GM18909 (cell line): ENCODE results near the gene IL17RD.

Experiments used
- ATAC-seq: cut with Tn5 transposase; IDR thresholded peaks from one replicate; pipeline ENCODE4 v1.9.1; 2021; ENCODE audit warnings: mild to moderate bottlenecking; ENCODE audit not compliant: unreplicated experiment, poor library complexity

Gene IL17RD

DNA sequence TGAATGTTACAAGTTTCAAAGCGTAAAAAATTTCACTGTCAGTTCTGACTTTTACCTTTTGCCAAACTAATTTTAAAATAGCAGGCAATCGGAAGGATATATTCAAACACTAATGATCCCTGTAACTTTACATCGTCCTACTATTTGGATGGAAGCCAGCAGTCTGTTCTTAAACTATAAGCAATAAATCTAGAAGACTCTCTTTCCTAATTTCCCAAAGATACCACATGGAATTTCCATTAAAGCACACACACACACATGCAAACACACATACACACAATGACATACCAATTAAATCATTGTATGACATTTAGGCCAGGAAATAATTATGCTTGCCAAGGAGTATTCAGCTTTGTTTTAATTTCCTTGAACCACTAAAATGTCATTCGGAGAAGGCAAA lies 32.0 kb downstream of the IL17RD start:
- ATAC-seq = no peak

DNA sequence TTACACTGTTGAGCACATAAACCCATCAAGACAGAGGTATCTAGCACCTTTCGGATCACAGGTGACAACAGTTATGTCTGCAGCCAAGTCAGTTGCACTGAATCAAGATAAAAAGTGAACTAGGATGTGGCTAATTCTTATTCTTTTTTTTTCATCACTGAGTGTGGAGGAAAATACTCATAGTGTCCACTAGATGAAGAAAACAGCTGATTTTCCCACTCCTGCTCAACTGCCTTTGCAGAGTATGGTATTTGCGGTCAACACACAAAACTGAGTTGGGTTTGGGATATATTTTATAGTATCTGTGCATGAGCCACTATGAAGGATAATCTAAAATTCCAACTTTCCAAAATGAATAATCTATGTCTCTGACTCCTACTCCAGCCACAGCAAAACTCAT lies 32.5 kb downstream of the IL17RD start:
- ATAC-seq = no peak

DNA sequence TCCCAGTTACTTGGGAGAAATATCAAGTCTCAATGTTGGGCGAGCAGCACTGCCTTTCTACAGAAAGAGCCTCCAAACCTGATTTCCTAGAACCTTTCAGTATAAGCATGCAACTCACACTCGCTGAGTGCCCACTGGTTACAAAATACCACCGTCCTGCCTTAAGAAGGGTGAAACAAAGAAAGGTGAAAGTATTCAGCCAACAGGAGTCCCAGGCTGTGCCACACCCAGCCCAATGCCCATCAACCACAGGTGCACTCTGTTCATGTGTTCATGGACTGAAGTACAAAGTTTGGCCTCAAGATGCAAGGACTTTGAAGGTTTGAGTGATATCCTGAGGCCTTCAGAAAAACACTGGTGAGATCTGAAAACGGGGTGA lies 34.0 kb downstream of the IL17RD start:
- no peak for ATAC-seq

DNA sequence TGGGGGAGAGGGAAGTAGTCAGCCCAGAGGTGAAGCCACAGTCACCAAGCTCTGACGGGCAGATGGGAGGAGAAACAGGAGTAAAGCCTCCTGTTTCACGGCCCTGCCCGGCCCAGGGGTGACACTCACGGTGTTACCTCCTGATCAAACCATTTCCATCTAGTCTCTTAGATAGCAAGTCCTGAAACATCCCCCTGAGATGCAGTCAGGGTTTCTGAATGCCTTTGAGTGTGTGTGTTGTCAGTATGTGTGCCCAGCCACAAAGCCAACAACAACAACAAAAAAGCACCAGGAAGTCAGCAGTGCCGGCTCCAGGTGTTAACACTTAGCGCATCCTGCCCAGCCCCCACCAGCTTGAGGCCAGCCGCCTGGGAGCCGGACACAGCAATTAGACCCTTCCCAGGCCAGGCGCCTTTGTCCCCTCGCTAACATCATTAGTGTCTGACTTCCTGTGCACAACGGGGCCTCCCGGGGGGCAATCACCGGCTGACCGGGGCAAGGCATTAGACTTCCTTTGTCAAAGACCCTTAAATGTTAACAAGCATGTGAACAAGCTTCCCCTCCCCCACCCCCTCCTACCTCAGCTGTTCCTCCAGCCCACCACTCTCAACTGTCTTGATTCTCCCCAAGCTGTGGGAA lies 34.5 kb downstream of the IL17RD start:
- no peak for ATAC-seq

DNA sequence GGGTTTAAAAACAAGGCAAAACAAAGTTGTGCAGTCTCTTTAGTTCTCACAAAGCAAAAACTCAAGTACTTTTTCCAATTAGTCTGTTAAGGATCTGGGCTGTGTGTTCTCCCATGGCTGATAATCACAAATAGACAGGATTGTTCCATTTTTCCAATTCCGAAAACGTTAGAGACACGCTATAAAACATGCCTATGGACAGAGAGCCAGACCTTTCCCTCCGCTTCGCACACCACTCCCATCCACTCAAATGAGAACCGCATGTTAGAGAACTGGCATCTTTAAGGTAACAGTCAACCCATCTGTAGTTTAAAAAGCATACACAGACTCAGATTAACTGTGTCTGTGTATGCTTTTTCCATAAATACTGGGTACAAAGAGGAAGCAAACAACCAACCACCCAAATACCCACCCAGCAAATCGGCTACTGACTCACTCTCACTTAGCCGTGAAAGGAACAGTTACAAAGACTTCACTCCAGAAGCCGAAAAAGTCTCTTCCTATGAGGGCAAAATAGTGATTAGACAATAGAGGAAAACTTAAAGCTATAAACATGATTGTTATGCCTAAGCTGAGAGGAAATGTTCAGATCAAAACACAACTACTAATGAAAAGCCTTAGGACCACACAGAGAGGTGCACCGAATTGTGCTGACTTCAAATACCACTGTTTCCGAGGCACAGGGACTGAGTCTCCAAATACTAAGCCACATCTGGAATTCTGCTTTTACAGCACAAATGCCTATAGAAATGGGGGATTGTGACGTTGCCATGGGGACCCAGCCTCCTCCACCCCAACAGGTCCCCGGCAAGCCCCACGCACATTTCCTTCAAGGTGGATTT lies 36.1 kb downstream of the IL17RD start:
- ATAC-seq = no peak

DNA sequence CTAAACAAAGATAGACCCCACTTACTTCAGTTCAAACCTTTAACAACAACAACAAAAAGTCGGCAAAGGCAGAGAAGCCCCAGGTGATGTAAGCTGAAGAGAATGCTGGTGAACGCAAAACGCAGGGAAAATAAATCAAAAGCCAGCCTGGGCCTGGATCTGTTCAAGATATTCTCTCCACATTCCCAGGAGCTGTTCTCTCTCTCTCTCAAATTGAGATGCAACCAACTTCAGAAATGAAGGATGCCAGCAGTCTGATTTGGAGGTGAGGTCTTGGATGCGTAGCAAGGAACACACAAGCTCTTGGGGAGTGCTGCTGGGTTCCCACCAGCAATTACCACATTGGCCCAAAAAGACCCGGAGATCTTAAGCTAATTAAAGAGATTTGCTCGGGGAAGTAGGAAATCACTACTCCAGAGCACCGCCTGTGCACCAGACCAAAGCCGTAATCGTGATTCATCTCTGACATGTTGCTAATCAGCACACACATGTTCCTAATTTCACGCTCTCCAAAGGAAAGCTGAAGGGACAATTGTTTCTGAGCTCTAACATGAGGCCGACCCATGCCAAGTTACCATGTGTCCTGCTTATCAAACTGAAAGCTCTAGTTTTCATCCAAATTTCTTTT lies 37.1 kb downstream of the IL17RD start:
- ATAC-seq = no peak

DNA sequence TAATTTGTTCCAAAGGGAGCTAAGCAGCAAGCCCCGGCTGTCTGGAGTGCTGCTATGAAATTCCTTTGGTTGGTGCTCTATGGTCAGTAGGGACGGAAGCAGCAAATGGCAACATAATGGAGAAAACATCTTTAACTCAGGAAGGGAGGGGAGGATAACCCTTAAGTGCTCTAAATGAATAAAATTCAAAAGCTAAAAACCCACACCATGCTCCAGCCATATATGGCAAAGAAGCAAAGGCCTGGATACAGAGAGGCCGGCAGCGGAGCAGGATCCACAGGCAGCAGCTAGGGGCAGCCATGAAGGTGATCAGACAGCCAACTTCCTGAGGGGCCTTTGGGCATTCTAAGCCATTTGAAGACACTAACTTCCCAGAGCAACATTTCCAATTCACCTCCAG lies 38.9 kb downstream of the IL17RD start:
- no peak for ATAC-seq

DNA sequence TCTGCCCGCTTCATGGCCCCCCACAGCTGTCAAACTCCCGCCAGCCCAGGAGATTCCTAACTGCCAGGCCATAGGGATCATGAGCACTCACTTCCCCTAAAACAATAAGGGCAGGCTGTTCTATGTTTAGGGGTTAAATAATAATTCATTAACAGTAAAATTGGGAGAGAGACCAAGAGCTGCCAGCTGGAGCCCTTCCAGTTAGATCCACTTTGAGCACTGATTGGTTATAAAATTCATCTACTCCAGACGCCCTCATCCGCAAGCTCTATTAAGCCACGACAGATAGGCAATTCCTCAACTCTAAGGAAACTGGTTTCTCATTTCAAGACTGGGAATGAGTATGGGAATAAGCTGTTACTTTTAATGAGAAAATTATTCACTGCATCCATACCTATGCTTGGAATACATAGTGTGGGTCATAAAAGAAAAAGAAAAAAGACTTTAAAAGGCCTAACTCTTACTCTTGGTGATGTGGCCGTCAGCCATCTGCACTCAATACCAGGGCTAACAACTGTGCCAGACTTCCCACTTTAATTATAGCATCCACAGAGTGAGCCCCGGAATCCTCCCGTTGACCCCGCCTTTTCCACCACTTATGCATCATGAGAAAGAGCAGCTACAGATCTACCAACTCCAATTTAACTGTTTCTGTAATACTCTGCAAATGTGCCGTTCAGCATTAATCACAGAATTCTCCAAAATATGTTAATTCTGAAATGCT lies 44.5 kb downstream of the IL17RD start:
- ATAC-seq = no peak

DNA sequence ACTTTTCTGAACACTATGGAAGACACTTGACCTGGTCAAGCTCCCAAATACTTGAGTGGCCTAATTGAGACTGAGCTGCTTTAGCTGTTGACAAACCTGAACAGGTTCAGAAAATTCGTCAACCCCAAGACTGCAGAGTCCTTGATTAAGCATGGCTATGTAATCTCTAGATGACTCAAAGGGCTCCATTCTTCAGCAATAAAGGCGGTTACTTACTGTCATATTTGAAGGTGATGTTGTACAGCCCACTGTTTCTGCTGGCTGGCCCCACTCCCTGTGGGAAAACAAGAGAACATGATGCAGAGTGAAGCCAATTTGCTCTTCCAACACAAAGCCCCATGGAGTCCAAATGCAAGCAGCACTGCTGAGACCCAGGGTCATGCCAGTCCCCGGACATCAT lies 45.1 kb downstream of the IL17RD start:
- no peak for ATAC-seq

DNA sequence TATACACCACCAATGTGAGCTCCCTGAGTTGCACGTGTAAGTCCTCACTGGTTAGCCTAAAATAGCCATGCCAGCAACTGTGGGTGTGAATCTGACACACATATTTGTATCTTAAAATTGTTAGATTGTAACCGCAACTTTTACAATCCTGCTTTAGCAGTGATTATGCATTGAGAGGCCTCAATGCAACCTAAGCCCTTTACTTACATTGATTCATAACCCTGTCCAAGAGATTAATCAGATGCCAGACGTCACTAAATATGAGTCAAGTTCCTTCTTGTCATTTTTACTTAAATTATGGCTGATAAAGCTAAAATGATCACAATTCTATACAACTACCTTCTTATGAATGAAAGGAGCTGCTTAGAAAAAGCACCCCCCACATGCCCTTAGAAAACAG lies 46.9 kb downstream of the IL17RD start:
- ATAC-seq = no peak

DNA sequence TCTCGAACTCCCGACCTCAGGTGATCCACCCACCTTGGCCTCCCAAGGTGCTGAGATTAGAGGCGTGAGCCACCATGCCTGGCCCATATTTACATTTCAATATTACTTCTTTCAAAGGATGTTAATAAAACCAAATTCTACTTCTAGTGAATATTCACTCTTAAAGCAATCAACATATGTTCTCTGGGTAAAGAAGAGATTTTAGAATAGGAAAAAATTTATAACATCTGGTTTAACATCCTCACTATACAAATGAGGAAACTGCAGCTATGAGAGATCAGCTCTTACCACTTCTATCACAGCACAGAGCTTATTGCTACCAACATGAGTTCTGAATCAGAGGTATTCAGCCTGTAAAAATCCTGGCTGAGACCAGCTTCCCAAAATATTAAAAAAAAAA lies 48.7 kb downstream of the IL17RD start:
- ATAC-seq = no peak

DNA sequence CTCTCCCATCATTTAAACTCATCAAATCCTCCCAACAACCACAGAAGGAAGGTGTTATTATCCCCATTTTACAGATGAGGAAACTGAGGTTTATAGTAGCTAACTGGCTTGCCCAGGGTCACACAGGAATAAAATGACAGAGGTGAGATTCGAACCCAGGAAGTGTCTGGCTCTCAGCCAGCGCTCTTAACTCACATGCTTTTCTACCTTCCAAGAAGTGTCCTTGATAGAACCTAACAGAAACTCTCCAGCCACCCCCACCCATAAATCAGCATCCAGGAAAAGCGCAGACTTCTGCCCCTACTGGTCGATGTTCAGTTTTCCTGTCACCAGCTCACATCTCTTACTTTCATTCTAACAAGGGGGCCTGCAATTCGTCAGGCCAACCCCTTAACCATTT lies 52.9 kb downstream of the IL17RD start:
- no peak for ATAC-seq

DNA sequence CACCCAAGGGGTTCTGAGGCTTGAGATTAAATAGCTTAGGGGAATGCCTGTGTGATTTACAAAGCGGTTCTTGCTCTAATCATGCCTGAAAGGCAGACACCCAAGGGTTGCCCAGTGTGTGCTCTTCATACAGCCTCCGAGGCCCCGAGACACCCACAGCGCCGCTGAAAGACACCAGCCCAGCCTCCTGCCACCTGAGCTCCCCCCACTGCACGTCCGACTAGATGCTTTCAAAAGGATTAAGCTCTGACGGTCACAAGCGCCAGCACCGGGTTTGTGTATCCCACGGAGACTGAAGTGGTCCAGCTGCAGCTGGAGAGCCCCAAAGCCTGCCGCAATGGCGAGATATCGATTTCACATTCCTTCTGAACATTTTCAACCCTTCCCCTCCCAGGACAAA lies 54.4 kb downstream of the IL17RD start:
- no peak for ATAC-seq

DNA sequence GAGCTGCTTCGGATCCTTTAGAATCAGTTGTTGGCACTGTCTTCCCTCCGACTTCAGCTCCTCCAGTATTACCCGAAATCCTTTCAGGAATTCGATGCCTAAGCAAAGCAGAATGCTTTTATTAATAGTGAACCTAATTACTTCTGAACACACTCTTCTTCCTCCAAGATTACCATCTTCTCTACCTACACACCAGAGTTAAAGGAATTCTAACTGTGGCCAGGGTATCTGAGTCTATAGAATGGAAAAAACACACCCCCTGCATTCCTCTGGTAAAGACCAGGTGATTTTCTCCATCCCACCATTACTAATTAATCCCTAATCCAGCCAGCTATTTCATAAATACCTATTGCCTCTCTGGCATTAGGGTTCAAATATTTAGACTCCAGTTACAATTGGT lies 54.9 kb downstream of the IL17RD start:
- no peak for ATAC-seq

DNA sequence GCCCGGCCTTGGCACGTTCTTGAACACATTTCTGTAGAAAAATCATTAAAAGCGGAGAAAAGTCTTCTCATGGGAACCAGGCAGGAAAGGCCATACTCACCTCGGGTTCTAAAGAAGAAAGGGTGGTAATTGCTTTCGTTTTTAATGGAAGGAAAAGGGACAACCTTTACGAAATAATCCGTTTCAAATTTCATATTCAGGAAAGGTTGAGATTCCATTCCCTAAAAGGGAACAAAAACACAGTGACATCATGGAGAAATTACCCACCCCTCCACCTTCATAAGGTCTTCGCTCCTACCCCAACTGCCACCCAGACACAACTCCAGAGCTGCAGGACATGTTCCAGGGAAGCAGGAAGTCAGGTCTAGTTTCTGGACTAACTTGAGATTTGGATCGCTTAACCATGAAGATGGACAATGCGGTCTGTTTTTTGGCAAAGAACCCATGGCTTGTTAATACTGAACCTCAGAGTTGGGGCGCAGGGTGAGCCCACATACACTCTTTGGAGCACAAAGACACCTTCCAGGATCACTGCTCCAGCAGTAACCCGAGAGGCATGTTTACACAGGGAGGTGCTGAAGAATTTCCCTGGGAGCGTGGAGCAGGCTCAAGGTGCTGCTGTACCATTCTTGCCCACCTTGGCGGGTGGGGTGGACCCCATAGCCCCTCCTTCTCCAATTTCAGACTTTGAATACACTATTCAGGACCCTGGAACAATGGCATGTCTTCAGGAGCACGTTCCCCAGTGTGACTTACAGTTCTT lies 55.5 kb downstream of the IL17RD start:
- no peak for ATAC-seq

DNA sequence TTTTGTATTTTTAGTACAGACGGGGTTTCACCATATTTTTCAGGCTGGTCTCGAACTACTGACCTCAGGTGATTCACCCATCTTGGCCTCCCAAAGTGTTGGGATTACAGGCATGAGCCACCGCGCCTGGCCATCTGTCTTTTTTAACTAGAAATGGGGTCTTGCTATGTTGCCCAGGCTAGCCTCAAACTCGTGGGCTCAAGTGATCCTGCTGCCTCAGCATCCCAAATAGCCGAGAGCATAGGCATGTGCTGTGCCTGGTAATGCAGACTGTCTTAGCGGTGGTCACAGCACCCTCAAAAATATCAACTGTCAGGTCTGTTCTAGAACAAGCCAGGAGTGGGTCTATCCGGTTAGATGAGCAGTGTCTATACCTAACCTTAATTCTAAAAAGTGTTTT lies 56.5 kb downstream of the IL17RD start:
- ATAC-seq = no peak

DNA sequence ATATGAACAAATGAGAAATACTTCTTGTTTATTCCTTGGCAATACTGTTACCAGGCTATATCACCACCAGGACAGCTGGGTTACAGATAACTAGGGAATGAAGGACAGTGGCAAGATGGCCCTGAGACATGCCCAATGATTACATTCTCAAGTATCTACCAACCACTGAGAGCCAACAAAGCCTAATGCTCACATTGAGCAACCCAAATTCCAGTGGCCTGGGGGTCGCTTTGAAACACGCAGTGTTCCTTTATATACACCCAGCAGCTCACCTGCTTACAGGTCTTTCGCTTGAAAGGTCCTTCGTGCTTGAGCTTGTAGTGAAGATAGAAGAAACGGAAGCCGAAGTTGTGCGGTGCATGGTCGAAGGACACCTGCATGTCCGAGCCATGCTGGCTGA lies 59.6 kb downstream of the IL17RD start:
- ATAC-seq = no peak

DNA sequence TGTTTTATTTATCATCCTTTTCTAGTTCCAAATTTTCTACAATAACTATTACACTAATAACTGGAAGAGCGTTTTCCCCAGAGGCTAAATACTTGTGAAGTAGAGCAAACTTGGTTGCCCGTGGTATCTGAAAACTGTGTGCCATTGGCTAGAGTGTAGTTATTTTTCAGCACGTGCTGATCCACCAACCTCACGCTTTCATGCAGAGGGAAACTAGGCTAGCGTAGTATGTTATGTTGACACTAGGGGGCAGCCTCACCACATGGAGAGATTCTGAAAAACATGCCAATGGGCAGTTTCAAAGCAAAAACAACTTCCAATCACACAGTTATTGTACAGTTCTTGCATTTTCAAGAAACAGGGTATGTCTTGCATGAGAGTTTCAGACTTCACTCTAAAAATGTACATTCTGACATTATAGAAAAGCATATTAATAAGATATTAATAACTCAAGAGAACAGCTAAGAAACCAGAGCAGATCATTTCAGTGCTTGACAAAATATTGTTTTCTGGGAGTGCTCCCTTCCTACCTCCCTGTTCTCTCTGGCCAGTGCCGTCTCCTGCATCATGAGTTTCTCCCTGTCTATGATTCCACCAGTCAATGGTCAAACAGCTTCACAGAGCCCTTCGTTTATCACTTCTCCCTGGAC lies 65.0 kb downstream of the IL17RD start:
- ATAC-seq = no peak

DNA sequence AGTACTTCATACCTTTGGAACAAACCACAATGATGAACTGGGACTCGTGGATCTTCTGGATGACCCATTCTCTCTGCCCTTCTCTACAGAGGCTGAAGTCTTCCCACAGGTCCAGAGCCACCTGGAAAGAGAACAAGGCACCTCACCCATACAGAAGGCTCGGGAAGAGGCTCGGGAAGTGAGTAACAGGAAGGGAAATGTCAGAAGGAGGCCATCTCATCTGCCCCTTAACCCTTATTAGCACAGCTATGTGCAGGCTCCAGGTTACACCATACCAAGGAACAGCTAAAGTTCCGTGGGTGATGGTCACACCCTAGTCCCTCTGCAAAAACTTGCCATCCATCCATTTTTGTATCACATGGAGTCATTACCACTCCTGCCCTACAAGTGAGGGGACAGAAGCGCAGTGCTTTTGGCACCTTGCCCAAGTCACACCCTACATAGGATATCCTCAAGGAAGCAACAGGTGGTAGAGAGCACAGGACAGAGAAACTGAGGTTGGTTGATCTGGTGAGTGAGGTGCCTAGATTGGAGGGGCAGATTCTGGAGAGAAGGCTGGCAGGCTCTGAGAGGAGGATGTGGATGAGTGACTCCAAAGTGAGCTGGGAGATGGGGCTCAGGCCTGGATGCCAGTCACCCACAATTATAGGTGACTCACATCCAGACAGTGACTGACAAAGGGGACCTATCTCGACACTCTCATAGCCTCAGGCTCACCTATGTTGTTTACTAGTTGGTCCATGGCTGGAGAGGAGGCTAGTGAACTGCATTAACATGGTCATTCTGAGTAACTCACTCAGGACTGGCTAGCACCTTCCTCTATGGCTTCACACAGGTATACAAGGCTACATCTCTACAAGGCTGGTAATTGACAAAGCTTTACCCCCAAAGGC lies 66.5 kb downstream of the IL17RD start:
- ATAC-seq = no peak
